Fibroblast of pulmonary artery (primary cell): Measurements from ENCODE around the gene LIN7A.

Experiments used
- DNase-seq: peaks from one replicate; pipeline ENCODE4 v3.0.0-alpha.2; 2010; ENCODE audit warnings: low read depth
- H3K4me3 ChIP-seq: replicated peaks from 2 replicates; pipeline ENCODE4 v1.5.1; 2011; ENCODE audit warnings: low read depth, mild to moderate bottlenecking, control low read depth, low read length, moderate library complexity
- TF ChIP-seq, protein P1 (sequence below): IDR thresholded peaks from 2 replicates; pipeline ENCODE4 v1.5.1; 2011; ENCODE audit warnings: mild to moderate bottlenecking, control low read depth, low read length, inconsistent platforms; ENCODE audit errors: missing control alignments

The LIN7A gene

DNA sequence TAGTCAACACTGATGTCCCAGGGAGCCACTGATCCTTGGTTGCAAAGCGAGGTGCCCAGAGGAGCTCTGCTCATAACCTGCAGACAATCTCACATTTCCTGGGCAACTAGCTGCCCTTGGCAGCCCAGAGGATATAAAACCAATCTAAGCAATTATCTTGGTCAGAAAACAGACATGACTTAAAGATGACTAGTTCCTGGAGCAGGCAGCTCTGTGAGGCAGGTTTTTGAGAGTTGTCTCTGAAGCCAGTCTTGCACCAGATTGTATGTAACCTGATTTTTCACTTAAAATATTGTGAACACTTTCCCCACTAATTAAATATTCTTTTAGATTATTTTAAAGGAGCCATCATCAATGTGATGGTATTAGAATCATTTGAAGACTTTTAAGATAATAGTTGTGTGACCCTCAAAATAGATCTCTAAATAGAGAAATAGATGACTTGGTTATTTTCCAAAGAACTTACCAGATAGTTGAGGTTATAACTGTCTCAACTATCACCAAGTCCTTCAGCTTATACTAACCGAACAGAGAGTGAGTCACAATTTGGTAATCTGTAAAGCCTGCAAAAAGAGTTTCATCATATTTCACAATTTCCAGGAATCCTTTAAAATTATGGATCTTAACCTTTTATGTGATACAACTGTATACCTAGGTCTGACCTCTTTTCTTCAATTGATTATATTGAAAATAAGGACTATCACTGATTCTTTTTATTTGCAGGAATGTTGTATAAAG is 75.9 kb downstream of the LIN7A start:
- TF ChIP-seq, protein P1, sequence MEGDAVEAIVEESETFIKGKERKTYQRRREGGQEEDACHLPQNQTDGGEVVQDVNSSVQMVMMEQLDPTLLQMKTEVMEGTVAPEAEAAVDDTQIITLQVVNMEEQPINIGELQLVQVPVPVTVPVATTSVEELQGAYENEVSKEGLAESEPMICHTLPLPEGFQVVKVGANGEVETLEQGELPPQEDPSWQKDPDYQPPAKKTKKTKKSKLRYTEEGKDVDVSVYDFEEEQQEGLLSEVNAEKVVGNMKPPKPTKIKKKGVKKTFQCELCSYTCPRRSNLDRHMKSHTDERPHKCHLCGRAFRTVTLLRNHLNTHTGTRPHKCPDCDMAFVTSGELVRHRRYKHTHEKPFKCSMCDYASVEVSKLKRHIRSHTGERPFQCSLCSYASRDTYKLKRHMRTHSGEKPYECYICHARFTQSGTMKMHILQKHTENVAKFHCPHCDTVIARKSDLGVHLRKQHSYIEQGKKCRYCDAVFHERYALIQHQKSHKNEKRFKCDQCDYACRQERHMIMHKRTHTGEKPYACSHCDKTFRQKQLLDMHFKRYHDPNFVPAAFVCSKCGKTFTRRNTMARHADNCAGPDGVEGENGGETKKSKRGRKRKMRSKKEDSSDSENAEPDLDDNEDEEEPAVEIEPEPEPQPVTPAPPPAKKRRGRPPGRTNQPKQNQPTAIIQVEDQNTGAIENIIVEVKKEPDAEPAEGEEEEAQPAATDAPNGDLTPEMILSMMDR = no peak
- DNase-seq = peak; percentile 56

DNA sequence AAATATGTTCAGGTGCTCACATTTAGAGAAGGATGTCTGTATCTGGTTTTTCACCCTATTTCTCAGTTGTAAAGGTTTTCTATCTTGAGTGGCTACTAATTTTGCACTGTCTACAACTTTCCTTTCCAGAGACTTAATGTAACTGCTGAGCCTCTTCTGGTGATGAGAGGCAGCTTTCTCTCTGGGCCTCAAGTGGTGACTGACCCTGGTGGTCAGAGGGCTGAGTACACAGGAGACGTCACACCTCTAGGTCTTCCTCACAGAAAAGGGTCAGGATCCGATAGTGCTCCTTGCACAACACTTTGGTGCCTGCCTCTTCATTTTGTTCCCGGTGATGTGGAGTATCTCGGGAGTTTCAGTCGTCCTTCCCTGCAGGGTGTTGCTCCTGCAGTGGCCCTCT is 76.8 kb downstream of the LIN7A start:
- DNase-seq = no peak
- TF ChIP-seq, protein P1 = no peak
- H3K4me3 ChIP-seq = no peak overlapping the region

More for the DNA sequence above, 75.9 kb downstream of the LIN7A start:
- no peak overlapping the region for H3K4me3 ChIP-seq

DNA sequence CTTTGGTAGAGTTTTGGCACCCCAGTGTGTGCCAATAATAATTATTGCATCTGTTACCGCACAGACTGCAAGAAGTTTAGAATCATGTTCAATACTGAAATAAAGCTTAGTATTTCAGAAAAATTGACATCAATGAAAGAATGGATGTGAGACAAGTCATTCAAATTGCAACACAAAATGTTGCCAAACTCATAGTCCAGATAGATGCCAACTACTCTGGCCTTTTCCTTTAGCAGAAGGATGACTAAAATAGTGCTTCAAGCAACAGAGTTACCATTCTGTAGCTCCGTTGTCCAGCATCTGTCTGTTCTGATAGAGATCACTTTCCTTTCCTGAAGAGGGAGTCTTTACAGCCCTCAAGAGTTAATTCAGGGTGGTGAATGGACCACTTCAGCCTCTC is 77.5 kb downstream of the LIN7A start:
- TF ChIP-seq, protein P1 = no peak
- DNase-seq = no peak
- no peak overlapping the region for H3K4me3 ChIP-seq

DNA sequence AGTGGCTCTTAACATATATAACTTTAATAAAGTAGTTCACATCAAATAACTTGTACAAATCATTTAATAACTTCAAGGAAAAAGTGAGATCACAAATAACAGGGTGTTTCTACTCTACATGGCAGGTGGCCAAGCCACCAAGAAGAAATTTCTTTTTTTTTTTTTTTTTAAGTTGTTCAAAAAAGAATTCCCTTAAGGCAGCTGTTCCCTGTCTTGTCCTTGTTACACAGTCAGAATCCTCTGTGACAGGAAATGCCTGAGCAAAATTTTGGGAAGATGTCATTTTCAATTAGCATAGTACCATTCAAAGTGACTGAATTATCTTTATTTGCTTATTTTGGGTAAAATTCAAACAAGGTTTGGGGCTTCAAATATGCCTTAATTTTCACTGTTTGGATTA is 79.4 kb downstream of the LIN7A start:
- H3K4me3 ChIP-seq = no peak overlapping the region
- TF ChIP-seq, protein P1 = no peak
- no peak for DNase-seq

DNA sequence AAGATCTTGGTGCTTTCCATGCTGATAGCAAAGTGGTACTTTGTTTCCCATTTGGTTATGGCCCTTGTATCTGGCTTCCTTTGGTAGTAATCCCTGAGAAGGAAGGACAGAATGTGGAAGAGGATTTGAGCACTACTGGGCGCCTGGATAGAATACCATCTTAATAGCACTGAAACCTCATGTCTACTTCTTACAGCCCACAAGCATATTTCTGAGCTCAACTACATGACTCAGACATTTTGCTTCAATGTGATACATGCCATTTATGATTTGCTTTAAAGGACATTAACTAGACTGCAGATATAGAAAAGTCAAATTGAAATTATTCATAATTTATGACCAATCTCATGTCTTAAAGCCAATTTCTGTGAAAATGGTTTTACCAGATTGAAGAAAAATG is 80.4 kb downstream of the LIN7A start:
- H3K4me3 ChIP-seq = no peak overlapping the region
- DNase-seq = no peak
- TF ChIP-seq, protein P1 = no peak

DNA sequence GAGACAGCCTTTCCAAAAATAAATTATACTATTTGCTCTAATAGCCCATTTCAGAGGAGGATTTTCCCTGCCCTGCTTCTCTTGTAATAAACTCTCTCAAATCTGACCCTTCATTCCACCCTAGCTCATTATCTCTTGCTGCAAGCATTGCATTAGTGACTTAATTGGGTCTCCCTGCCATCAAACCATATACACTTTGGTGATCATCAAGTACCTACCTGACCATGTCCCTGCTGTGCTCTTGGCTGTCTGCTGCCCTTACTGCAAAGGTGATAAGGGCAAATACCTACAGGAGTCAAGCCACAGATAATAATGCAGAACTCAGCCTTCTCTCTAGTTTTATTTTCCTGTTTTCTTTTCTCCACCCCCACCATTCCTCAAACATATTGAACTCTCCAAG is 88.4 kb downstream of the LIN7A start:
- DNase-seq = no peak
- no peak overlapping the region for H3K4me3 ChIP-seq
- TF ChIP-seq, protein P1 = no peak

DNA sequence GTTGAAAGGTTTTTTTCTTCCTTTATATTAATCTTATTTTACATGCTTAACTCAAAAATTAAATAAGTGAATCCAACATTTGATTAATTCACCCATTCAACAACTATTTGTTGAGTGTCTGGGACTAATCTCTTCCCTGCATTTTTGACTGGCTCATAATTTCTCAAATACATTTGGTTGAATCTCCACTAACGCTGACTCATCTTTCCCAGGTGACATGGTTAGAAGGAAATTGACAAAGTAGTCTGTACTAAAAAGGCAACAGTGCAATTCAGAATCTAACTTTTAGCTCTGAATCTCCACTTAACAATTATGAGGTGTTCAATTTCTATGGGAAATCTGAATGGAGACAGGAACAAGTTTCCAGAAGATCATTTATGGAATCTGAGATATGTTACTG is 88.9 kb downstream of the LIN7A start:
- no peak overlapping the region for H3K4me3 ChIP-seq
- TF ChIP-seq, protein P1 = no peak
- DNase-seq = no peak
